GM10847 (cell line): ENCODE results near the gene CASP5.
"Not testable (repeated sequence)": the region's sequence is repeated elsewhere in the genome, so short reads cannot be mapped to it uniquely, and the experiment has no call there.

Source experiments
- POLR2A ChIP-seq: IDR thresholded peaks from 2 replicates; pipeline ENCODE4 v1.6.1; 2011; ENCODE audit not compliant: insufficient read length; ENCODE audit errors: extremely low read depth

CASP5 gene

DNA sequence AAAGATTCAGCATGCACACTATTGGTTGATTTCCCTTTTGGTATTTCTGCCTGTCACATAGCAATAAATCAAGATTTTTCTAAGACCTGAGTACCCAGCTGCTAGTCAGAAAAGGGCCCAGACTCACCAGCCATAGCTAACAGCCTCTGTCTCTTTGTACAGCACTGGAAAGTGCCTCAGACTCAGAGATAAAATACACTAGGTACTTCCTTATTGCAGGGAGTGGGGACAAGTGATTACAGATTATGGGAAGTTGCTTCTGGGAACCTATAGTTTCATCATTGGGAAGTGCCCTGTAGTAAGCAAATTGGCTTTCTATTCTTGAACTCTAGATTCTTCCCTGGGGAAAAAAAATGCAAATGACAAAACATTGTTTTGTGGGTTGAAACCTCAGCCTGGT is at the start of gene CASP5:
CASP5 (minus strand) TSS at position 166 of the 400 bp plus-strand sequence; CDS start at position 134, 32 bp downstream.
- TF ChIP-seq POLR2A, result no peak

DNA sequence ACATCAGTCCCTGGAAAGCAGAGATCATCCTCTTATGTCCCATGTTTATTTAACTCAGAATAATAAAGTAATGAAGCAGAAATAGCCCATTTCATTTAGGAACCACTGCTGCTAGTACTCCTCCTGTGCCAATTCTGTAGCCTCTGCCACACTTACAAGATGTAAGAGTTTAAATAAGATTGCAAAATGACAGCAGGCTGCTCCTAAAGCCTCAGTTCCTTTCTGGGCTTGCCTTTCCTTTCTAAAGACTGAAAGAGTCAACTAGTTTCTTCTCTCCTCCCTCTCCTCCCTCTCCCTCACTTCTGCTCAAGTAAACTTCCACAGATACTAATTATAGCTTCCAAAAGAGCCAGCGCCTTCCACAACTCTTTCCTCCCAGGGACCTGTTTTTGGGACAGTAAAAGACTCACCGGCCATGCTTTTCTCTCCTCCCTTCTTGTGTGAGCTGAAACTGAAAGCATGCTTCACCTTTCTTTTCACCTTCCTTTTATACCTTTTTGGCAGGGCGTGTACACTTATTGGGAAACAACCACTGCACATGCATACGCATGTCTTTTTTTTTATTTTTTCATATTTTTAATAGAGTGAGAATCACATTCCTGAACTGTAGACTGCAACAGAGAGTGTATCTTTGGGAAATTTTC is 48.2 kb upstream of the CASP5 start:
- no peak for TF ChIP-seq POLR2A

DNA sequence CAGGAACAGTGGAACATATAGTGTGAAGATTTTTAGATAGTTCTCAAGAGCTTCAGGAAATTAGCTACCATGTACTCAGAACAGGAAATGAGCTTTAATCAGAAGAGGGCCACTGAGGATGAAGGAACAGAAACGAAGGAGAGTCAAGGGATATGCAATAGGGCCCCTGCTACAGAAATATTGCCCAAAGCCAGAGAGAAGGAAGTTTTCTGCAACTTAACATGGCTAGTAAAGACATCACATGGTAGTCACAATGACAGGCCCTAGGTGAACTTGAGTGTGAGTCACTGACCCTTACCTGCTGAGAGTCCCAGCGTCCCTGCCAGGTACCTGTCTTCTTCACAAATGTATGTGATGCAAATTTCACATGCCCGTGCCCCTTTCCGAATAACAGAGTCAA is 47.3 kb upstream of the CASP5 start:
- TF ChIP-seq POLR2A, result no peak

DNA sequence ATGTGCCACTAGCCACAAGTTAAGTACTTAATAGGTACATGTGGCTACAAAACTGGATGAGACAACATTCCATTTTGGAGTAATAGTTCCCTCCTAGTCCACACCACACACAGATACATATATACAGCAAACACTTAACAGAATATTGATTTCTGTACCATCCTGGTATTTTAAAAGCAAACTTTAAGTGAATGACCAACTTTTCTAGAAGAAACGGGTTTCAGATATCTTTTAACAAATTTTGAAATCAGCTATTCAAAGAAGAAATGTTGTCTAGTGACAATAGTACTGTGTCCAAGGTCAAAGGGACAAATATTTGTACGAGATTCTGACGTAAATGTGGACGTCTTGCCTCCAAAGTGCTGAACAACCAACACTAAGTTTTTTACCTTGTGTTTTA is 34.5 kb upstream of the CASP5 start:
- no peak for TF ChIP-seq POLR2A

DNA sequence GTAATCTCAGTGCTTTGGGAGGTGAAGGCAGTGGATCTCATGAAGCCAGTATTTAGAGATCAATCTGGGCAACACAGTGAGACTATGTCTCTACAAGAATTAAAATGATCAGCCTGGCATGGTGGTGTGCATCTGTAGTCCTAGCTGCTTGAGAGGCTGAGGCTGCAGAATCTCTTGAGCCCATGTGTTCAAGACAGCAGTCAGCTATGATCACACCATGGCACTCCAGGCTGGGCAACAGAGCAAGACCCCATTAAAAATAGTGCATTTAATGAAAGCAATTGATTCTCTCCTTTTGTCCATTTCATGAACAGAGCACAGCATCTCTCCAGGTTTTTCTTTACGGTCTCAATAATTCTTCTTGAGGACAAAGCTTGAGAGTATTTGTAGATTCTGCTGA is 33.5 kb upstream of the CASP5 start:
- no peak for TF ChIP-seq POLR2A

DNA sequence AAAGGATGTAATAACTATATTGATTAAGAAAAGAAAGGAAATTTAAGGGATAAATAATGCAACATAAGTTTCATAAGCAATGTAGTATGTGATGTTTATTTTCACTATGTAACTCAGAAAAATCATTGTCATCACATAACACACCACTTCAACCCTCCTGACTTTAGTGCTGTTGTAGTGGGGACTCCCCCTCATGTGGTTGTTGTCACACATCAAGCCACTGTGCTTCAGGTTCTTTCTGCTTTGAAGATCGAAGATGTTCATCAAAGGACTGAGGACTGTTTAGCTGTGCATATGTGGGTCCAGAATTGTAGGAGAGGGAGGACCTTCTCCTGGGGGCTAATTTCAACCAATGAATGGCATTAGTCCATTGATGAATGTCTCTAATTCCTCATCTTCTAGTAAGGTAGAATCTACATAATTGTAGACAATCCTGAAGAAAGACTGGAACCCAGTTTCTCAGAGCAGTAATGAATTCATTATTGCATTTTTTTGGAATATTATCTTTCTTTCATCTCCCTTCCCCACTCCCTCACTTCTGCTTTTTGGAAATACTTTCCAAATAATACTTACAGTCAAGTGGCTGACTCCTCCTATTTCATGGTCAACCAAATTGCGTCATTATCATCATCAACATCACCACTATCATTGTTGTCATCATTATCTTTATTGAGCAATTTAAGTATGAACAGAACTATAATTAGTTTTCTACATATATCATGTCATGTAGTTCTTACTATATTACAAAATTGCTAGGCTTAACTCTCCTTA is 31.9 kb upstream of the CASP5 start:
- no peak for TF ChIP-seq POLR2A

DNA sequence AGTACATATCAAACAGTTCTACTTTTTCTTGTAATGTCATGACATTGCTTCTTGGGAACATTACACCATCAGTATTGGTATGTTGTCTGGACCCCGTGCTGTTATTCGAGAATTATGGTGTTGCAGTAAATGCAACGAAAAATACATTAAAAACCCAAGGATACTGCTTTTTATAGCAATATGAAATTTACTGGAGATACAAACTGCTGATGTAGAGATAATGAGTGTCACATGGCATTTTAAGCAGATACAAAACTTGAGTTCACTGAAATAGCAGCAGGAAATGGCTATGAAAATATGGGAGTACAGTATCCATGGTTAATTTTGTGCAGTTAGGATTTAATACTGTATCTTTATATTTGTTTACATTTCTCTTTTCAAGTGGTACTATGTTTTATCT is 29.5 kb upstream of the CASP5 start:
- TF ChIP-seq POLR2A, result no peak

DNA sequence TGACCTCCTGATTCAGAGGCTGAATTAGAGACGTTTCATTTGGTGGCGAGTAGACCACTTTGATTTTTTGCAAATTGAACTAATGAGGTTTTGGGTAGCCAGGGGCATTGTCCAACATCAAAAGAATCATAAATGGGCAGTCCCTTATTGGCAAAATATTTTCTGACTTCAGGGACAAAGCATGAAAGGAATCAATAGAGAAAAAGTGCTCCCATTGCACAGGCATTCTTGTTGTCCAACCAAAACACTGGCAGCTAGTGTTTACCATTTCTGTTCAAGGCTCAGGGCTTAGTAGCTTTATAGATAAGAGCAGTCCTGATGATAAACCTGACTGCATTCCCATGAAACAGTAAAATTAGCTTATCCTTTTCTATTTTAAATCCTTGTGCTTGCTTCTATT is 28.6 kb upstream of the CASP5 start:
- no peak for TF ChIP-seq POLR2A

DNA sequence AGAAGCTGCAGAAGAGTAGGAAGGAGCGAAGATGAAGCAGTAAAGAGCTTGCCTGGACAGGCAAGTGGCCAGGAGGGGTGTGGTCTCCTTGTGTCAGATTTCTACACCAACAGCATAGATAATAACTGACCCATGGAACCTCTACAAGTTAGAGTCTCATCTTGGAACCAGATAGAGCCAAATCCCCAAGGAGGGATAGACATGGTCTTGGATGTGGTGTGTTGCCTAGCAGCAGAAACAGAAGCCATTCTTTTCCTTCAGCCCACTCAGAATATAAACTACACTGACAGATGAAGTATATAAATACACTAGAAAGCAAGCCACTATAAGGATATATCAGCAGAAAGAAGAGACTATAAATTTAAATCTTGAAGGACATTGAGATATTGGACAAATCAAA is 26.5 kb upstream of the CASP5 start:
- TF ChIP-seq POLR2A, result no peak

DNA sequence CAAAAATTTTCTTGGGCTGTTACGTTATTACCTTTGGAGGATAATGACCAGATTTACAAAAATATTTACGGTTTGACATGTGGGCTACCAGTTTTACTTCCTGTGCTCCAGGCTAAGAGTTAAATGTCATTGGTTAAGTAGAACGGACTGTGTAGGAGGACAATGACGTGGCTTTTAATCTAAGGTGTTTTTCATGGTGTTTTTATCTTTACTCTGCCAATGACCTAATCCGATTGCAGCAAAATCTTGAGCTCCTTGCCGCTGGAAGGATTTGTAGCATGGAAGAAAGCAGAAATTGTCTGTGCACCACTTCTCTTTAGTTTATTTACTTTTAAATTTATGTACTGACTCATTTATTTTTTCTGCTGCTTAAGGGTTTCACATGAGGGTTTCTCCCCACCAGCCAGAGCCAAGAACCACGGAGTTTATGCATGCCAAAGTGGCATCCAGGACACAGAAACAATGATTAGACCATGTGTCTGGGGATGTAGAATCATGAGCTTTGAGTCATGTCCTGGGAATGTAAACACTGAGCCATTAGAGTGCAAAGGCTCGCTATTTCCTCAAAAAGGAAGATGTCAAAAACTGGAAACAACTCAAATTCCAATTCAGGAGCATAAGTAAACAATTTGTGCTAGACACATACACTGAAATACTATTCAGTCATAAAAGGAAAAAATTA is 24.1 kb upstream of the CASP5 start:
- TF ChIP-seq POLR2A, result no peak

DNA sequence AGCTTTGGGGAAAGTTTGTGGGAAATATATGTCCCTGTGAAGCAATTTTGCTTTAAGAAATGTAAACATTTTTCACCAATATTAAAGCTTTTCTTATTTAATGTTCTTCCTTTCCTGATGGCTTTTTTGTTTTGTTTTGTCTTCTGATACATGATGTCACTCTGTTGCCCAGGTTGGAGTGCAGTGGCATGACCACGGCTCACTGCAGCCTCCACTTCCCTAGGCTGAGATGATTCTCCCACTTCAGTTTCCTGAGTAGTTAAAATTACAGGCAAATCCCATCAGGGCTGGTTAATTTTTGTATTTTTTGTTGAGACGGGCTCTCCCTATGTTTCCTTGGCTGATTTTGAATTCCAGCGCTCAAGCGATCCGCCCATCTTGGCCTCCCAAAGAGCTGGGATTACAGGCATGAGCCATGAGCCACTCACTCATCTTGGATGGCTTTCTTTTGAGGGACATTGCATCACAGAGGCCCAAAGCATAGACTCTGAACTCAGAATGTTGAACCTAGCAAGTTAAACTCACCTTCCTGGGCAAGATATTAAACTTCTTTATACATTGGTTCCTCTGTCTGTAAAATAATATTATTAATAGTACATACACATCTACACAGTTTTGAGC is 22.8 kb upstream of the CASP5 start:
- no peak for TF ChIP-seq POLR2A

DNA sequence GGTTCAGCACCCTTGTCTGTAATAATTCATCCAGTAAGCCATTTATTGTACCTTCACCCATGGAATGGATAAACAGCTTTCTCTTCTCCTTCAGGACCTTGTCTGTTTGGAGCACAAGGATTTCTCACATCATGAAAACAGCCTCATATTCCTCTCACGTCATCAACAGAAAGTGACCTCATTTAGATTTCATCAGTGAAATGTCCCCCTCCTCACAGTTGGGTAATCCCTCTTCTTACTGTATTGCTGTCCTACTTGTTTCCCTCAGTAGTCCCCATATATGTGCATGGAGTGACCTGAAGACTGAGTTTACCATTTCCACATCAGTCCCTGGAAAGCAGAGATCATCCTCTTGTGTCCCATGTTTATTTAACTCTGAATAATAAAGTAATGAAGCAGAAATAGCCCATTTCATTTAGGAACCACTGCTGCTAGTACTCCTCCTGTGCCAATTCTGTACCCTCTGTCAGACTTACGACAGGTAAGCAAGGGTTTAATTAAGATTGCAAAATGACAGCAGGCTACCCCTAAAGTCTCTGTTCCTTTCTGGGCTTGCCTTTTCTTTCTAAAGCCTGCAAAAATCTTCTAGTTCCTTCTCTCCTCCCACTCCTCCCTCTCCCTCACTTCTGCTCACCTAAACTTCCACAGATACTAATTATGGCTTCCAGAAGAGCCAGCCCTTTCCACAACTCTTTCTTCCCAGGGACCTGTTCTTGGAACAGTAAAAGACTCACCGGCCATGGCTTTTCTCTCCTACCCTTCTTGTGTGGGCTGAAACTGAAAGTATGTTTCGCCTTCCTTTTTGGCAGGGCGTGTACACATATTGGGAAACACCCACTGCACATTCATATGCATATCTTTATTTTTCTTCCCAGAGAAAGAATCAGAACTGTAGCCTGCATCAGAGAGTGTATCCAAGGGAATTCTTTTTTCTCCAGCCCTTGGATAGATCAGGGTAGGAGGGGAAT is 21.9 kb upstream of the CASP5 start, which contains the start of gene CARD16:
CARD16 (minus strand) TSS at position 779 of the 968 bp plus-strand sequence; CDS start at position 741, 38 bp downstream.
- TF ChIP-seq POLR2A, result not testable (repeated sequence)

DNA sequence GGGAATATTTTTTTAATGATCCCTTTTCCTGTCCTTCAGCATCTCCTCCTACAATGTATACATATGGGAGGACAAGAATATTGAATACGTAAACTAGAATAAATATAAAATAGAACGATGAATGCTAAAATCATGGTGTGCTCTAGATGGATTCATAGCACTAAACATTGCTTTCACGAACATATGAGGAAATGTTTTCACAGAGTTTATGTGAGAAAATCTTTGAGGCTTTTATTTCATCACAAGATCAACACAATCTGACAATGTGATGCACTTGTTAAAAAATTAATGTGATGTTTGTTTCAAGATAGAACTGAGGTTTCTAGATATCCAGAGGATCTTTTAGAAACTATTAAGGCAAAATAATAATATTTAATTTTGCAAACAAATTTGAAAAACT is 19.2 kb upstream of the CASP5 start:
- no peak for TF ChIP-seq POLR2A

DNA sequence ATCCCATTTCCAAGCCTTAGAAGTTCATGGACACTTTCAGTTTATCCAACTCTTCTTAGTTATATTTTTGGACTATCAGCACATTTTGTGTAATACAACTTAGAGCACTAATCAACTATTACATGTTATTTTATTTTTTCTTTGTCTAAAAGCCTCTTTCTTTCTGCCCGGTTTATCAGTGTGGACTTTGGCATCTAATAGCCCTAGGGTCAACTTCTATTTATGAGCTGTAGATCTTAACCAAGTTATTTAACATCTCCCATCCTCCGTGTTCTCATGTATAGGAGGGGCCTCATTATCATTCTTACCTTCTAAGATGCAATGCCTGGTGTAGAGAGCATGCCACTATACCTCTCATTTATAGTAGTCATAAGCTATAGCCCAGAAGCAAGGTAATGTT is 17.7 kb upstream of the CASP5 start:
- TF ChIP-seq POLR2A, result no peak
